Esophagus muscularis mucosa (tissue), 3 donors: ENCODE measurements around the gene GMPR2.
"Not testable (repeated sequence)": the region's sequence is repeated elsewhere in the genome, so short reads cannot be mapped to it uniquely, and the experiment has no call there.

Experiments
- POLR2A ChIP-seq: fragments of 450-650 bp; IDR thresholded peaks from one replicate; pipeline ENCODE4 v1.6.1; 2017; ENCODE audit warnings: antibody characterized with exemption, moderate library complexity, mild to moderate bottlenecking, low read depth
- TF ChIP-seq, protein P1 (sequence below), 3 experiments: fragments of 200-600 bp in 2 of 3; fragments of 450-650 bp in 1 of 3; sonication (generic) in 2 of 3; IDR thresholded peaks; one replicate each; pipeline ENCODE4 v1.5.1; 2017 to 2019; ENCODE audit warnings: antibody characterized with exemption in 3 of 3, mild to moderate bottlenecking in 2 of 3, moderate library complexity in 1 of 3

DNA sequence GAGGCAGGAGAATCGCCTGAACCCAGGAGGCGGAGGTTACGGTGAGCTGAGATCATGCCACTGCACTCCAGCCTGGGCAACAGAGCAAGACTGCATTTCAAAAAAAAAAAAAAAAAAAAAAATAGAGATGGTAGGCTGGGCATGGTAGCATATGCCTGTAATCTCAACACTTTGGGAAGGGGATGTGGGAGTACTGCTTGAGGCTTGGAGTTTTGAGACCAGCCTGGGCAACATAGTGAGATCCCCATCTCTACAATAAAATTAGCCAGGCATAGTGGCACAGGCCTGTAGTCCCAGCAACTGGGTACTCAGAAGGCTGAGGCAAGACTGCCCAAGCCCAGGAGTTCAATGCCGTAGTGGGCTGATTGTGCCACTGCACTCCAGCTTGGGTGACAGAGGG is 9.7 kb upstream of the GMPR2 start:
- not testable (repeated sequence) for TF ChIP-seq POLR2A
- TF ChIP-seq, protein P1, sequence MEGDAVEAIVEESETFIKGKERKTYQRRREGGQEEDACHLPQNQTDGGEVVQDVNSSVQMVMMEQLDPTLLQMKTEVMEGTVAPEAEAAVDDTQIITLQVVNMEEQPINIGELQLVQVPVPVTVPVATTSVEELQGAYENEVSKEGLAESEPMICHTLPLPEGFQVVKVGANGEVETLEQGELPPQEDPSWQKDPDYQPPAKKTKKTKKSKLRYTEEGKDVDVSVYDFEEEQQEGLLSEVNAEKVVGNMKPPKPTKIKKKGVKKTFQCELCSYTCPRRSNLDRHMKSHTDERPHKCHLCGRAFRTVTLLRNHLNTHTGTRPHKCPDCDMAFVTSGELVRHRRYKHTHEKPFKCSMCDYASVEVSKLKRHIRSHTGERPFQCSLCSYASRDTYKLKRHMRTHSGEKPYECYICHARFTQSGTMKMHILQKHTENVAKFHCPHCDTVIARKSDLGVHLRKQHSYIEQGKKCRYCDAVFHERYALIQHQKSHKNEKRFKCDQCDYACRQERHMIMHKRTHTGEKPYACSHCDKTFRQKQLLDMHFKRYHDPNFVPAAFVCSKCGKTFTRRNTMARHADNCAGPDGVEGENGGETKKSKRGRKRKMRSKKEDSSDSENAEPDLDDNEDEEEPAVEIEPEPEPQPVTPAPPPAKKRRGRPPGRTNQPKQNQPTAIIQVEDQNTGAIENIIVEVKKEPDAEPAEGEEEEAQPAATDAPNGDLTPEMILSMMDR (IDR thresholded peaks at IDR 0.05) = not testable (repeated sequence)
